Stimulated activated CD4-positive, alpha-beta T cell treated with anti-CD3 and anti-CD28 coated beads, Interleukin-2, amount 100 ng/mL, for 24 hours (primary cell): ENCODE data around the gene HSPA8.
A peak's percentile ranks its signal among the peaks of the same experiment; 100 is the strongest.

Source experiments
- DNase-seq, 2 donors: peaks; one replicate each; pipeline ENCODE4 v3.0.0-alpha.2; 2020

Gene HSPA8

GRCh38 chr11:123046473-123047259 lies 15.3 kb downstream of the HSPA8 start:
- DNase-seq, result no peak

GRCh38 chr11:123045101-123045500 lies 16.8 kb downstream of the HSPA8 start:
- DNase-seq, result no peak

- DNase-seq, result no peak
Measured at GRCh38 chr11:123041185-123041584, 20.8 kb downstream of the HSPA8 start.

GRCh38 chr11:123040111-123040432 lies 21.9 kb downstream of the HSPA8 start:
- no peak for DNase-seq

GRCh38 chr11:123035831-123036230 lies 26.1 kb downstream of the HSPA8 start:
- no peak for DNase-seq

- no peak for DNase-seq
Measured at GRCh38 chr11:123034597-123034996, 27.3 kb downstream of the HSPA8 start.

GRCh38 chr11:123033895-123034294 lies 28.0 kb downstream of the HSPA8 start:
- DNase-seq, result no peak

GRCh38 chr11:123030517-123030916 lies 31.4 kb downstream of the HSPA8 start:
- no peak for DNase-seq

GRCh38 chr11:123020968-123021367 lies 41.0 kb downstream of the HSPA8 start:
- peak; percentile 25 to 28 for DNase-seq

GRCh38 chr11:123018702-123019101 lies 43.2 kb downstream of the HSPA8 start:
- no peak for DNase-seq

- DNase-seq, result no peak
Measured at GRCh38 chr11:123011510-123011909, 50.4 kb downstream of the HSPA8 start.
